Fibroblast of mammary gland (primary cell): ENCODE data around the gene STXBP4.
A peak's percentile ranks its signal among the peaks of the same experiment; 100 is the strongest.

ENCODE experiments used
- DNase-seq: peaks from one replicate; pipeline ENCODE4 v3.0.0-alpha.2; 2010; ENCODE audit warnings: low read depth
- H3K4me3 ChIP-seq: 2 replicates; pipeline ENCODE4 v1.5.1; 2011; ENCODE audit warnings: low read depth, mild to moderate bottlenecking, low read length, moderate library complexity; ENCODE audit not compliant: control insufficient read depth
- CTCF ChIP-seq: conservative IDR thresholded peaks from 2 replicates; pipeline ENCODE4 v1.5.1; 2011; ENCODE audit warnings: low read depth, low read length, inconsistent platforms; ENCODE audit not compliant: control insufficient read depth, insufficient read depth

The STXBP4 gene

GRCh38 chr17:55177159-55177854 lies 208.7 kb downstream of the STXBP4 start:
- peak; percentile 21 for TF ChIP-seq CTCF
- peak; percentile 63 for DNase-seq
- H3K4me3 ChIP-seq, result no peak overlapping the region

- TF ChIP-seq CTCF, result no peak
Measured at GRCh38 chr17:55177855-55178217, 209.3 kb downstream of the STXBP4 start.

GRCh38 chr17:55186937-55187770 lies 218.6 kb downstream of the STXBP4 start:
- no peak overlapping the region for H3K4me3 ChIP-seq
- TF ChIP-seq CTCF, result no peak

More at GRCh38 chr17:55177855-55178217, 209.3 kb downstream of the STXBP4 start:
- no peak for DNase-seq
- no peak overlapping the region for H3K4me3 ChIP-seq

GRCh38 chr17:55190748-55191147 lies 222.2 kb downstream of the STXBP4 start:
- no peak for DNase-seq
- TF ChIP-seq CTCF, result no peak
- no peak overlapping the region for H3K4me3 ChIP-seq

More at GRCh38 chr17:55186937-55187770, 218.6 kb downstream of the STXBP4 start:
- no peak for DNase-seq

- no peak overlapping the region for H3K4me3 ChIP-seq
- DNase-seq, result peak; percentile 12
- no peak for TF ChIP-seq CTCF
Measured at GRCh38 chr17:55198690-55199370, 230.3 kb downstream of the STXBP4 start.

- no peak overlapping the region for H3K4me3 ChIP-seq
- no peak for TF ChIP-seq CTCF
Measured at GRCh38 chr17:55200904-55201303, 232.3 kb downstream of the STXBP4 start.

More at GRCh38 chr17:55200904-55201303, 232.3 kb downstream of the STXBP4 start:
- DNase-seq, result no peak
